Caco-2 (cell line): ENCODE measurements around the gene MYLK2. TPM values are rescaled to one million over a fixed set of nuclear protein-coding genes. Genes with fewer than 3 reads are reported as not detected.

Experiments used
- BruUV-seq: library from RNA; stranded (reverse); fragments of 400-500 nt; replicated peaks from 2 replicates; lab custom pipeline; 2021; lab: Mats Ljungman, UMichigan
- CTCF ChIA-PET: fragments of 300-600 bp; sonication (Branson Sonifier 250); formaldehyde crosslinking; loops from one replicate; lab custom pipeline; 2022; ENCODE audit warnings: antibody characterized with exemption; lab: Charles Lee
- POLR2A ChIA-PET: fragments of 300-600 bp; sonication (Branson Sonifier 250); formaldehyde crosslinking; loops from one replicate; lab custom pipeline; 2022; ENCODE audit warnings: antibody characterized with exemption; lab: Charles Lee
- DNase-seq, 2 experiments: peaks; one replicate each; pipeline versions ENCODE4 v3.0.0 to v3.0.0-alpha.2; 2020 to 2022
- H3K27me3 ChIP-seq: replicated peaks from 2 replicates; pipeline ENCODE4 v1.6.0; 2011; ENCODE audit warnings: low read length; ENCODE audit not compliant: control insufficient read depth, insufficient read depth
- H3K36me3 ChIP-seq: 2 replicates; pipeline ENCODE4 v1.5.1; 2011; ENCODE audit warnings: low read length; ENCODE audit not compliant: control insufficient read depth, insufficient read depth
- H3K4me1 ChIP-seq: fragments of 250-450 bp; sonication (Bioruptor Pico); 2 replicates; pipeline ENCODE4 v1.5.1; 2020; ENCODE audit warnings: mild to moderate bottlenecking
- H3K4me3 ChIP-seq: 2 replicates; pipeline ENCODE4 v1.5.1; 2011; ENCODE audit warnings: low read depth, mild to moderate bottlenecking, control low read depth, low read length
- H3K9me3 ChIP-seq: fragments of 250-450 bp; sonication (Bioruptor Pico); 2 replicates; pipeline ENCODE4 v1.5.1; 2020; ENCODE audit warnings: mild to moderate bottlenecking, moderate library complexity
- H3K27ac Mint-ChIP-seq: one replicate; pipeline ENCODE4 v1.8.0; 2022; ENCODE audit warnings: mixed read lengths; ENCODE audit not compliant: unreplicated experiment
- H3K27me3 Mint-ChIP-seq: one replicate; pipeline ENCODE4 v1.8.0; 2022; ENCODE audit warnings: mixed read lengths; ENCODE audit not compliant: insufficient read depth, unreplicated experiment
- H3K36me3 Mint-ChIP-seq: one replicate; pipeline ENCODE4 v1.8.0; 2022; ENCODE audit warnings: mild to moderate bottlenecking, mixed read lengths; ENCODE audit not compliant: insufficient read depth, unreplicated experiment
- H3K4me1 Mint-ChIP-seq: one replicate; pipeline ENCODE4 v1.8.0; 2022; ENCODE audit warnings: low read depth, mixed read lengths; ENCODE audit not compliant: unreplicated experiment
- H3K4me3 Mint-ChIP-seq: one replicate; pipeline ENCODE4 v1.8.0; 2022; ENCODE audit warnings: mild to moderate bottlenecking, moderate library complexity, mixed read lengths; ENCODE audit not compliant: unreplicated experiment
- H3K9me3 Mint-ChIP-seq: one replicate; pipeline ENCODE4 v1.8.0; 2022; ENCODE audit warnings: mixed read lengths; ENCODE audit not compliant: unreplicated experiment
- intact Hi-C: fragments of 100-400 bp; cut with micrococcal nuclease; formaldehyde crosslinking; loops from one replicate; pipeline ENCODE4 v1.10.0; 2022; ENCODE audit not compliant: unreplicated experiment
- total RNA-seq: library from RNA; stranded (reverse); gene quantifications from 2 replicates; pipeline ENCODE4 v1.2.3, GENCODE V29; 2022
- TF ChIP-seq, protein P1 (sequence below), 2 experiments: fragments of 200-600 bp in 1 of 2; IDR thresholded peaks; 1 replicate in 1 of 2; 2 replicates in 1 of 2; pipeline versions ENCODE4 v1.5.1 to v1.8.0; 2011 to 2022; ENCODE audit warnings: antibody characterized with exemption in 1 of 2, control low read depth in 1 of 2, inconsistent platforms in 1 of 2, low read depth in 1 of 2, low read length in 1 of 2, mild to moderate bottlenecking in 1 of 2, moderate library complexity in 1 of 2; ENCODE audit not compliant: insufficient read depth in 1 of 2, severe bottlenecking in 1 of 2, unreplicated experiment in 1 of 2

MYLK2 gene
- total RNA-seq, 1 experiment from 2014 or later = 0.91 TPM

DNA sequence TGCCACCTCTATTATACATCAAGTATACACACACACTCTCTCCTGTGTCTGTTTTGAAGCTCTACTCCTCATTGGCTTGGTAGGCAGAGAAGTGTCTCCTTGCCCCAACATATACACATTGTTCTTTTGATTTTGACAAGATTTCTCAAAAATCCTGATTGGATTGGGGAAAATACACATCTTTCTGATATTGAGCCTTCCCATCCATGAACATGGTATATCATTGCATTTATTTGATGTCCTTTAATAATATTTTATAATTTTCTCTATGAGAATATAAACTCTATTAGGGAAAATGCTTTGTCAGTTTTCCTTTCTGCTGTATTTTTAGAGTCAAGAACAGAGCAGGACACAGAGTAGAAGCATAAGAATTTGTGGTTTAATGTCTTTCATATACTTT lies 58.5 kb downstream of the MYLK2 start:
- Mint-ChIP-seq H3K36me3 (peaks cover 23% of the 10 kb centered on the region), H3K9me3 (no peaks in the 10 kb centered on the region), H3K27ac (no peak overlapping the region), H3K27me3 (peaks cover 6% of the 10 kb centered on the region), H3K4me1 (peaks cover 12% of the 10 kb centered on the region), H3K4me3 (no peak overlapping the region)
- Histone ChIP-seq H3K4me1 (no peaks in the 10 kb centered on the region), H3K27me3 (no peaks in the 10 kb centered on the region), H3K36me3 (no peaks in the 10 kb centered on the region), H3K9me3 (peaks cover 8% of the 10 kb centered on the region; the same call in 1 of the 2 replicates), H3K4me3 (no peak overlapping the region)
- no TSS peak for BruUV-seq
- POLR2A ChIA-PET = no interaction called here
- intact Hi-C loops = no loop called here
- CTCF ChIA-PET = no interaction called here
- DNase-seq = no peak
- TF ChIP-seq, protein P1, sequence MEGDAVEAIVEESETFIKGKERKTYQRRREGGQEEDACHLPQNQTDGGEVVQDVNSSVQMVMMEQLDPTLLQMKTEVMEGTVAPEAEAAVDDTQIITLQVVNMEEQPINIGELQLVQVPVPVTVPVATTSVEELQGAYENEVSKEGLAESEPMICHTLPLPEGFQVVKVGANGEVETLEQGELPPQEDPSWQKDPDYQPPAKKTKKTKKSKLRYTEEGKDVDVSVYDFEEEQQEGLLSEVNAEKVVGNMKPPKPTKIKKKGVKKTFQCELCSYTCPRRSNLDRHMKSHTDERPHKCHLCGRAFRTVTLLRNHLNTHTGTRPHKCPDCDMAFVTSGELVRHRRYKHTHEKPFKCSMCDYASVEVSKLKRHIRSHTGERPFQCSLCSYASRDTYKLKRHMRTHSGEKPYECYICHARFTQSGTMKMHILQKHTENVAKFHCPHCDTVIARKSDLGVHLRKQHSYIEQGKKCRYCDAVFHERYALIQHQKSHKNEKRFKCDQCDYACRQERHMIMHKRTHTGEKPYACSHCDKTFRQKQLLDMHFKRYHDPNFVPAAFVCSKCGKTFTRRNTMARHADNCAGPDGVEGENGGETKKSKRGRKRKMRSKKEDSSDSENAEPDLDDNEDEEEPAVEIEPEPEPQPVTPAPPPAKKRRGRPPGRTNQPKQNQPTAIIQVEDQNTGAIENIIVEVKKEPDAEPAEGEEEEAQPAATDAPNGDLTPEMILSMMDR (IDR thresholded peaks at IDR 0.05; ENCODE audit: insufficient read depth in 1 of 2, low read depth in 1 of 2, low read length in 1 of 2, severe bottlenecking in 1 of 2, unreplicated experiment in 1 of 2) = no peak

- peaks cover 12% of the 10 kb centered on the region for H3K4me1 Mint-ChIP-seq
- POLR2A ChIA-PET = interaction anchor here (0.7 to 0.9 kb wide), 2 partner anchors 12 to 139 kb away, joined by 3 to 4 read pairs; no protein-coding TSS in a partner anchor
- peak overlapping the region; percentile 95 for H3K27ac Mint-ChIP-seq
- TF ChIP-seq, protein P1 (IDR thresholded peaks at IDR 0.05; ENCODE audit: insufficient read depth in 1 of 2, low read depth in 1 of 2, low read length in 1 of 2, severe bottlenecking in 1 of 2, unreplicated experiment in 1 of 2) = no peak
- DNase-seq = peak; percentile 99 to 100
- BruUV-seq = TSS peak; percentile 83
- peaks cover 23% of the 10 kb centered on the region for H3K36me3 Mint-ChIP-seq
- Histone ChIP-seq H3K4me1 (no peaks in the 10 kb centered on the region), H3K4me3 (peak overlapping the region; percentile 82), H3K36me3 (no peaks in the 10 kb centered on the region), H3K27me3 (no peaks in the 10 kb centered on the region), H3K9me3 (peaks cover 8% of the 10 kb centered on the region; the same call in 1 of the 2 replicates)
- H3K9me3 Mint-ChIP-seq = no peaks in the 10 kb centered on the region
- CTCF ChIA-PET = interaction anchor here (0.7 to 2.1 kb wide), 6 partner anchors 18 to 138 kb away, joined by 3 to 31 read pairs (median 4); partner anchors contain the start of gene PDRG1
- intact Hi-C loops = loop anchor here (1.0 kb wide), 2 partner anchors 9 to 27 kb away; partner anchors contain the start of genes DUSP15 and TTLL9
- H3K4me3 Mint-ChIP-seq = peak overlapping the region; percentile 88
- peaks cover 2% of the 10 kb centered on the region for H3K27me3 Mint-ChIP-seq
Measured at GRCh38 chr20:31879143-31879987, 60.2 kb downstream of the MYLK2 start.

GRCh38 chr20:31881945-31882344 lies 62.8 kb downstream of the MYLK2 start:
- Histone ChIP-seq H3K4me3 (no peak overlapping the region), H3K27me3 (0 out of 2 replicates have a peak, but pooled peaks cover 1% of the 10 kb centered on the region), H3K36me3 (no peaks in the 10 kb centered on the region), H3K4me1 (no peaks in the 10 kb centered on the region), H3K9me3 (peaks cover 8% of the 10 kb centered on the region; the same call in 1 of the 2 replicates)
- POLR2A ChIA-PET = no interaction called here
- CTCF ChIA-PET = no interaction called here
- TF ChIP-seq, protein P1 (IDR thresholded peaks at IDR 0.05; ENCODE audit: insufficient read depth in 1 of 2, low read depth in 1 of 2, low read length in 1 of 2, severe bottlenecking in 1 of 2, unreplicated experiment in 1 of 2) = no peak
- no peaks in the 10 kb centered on the region for H3K9me3 Mint-ChIP-seq
- H3K36me3 Mint-ChIP-seq = peaks cover 23% of the 10 kb centered on the region
- peaks cover 3% of the 10 kb centered on the region for H3K27me3 Mint-ChIP-seq
- no TSS peak for BruUV-seq
- H3K4me3 Mint-ChIP-seq = no peak overlapping the region
- DNase-seq = no peak
- intact Hi-C loops = no loop called here
- H3K4me1 Mint-ChIP-seq = peaks cover 12% of the 10 kb centered on the region
- H3K27ac Mint-ChIP-seq = no peak overlapping the region
